ENCODE measurements around the gene ITGBL1. TPM values are rescaled to one million over a fixed set of nuclear protein-coding genes. Genes with fewer than 3 reads are reported as not detected.

ITGBL1 gene
- total RNA-seq, 2 donors from 2014 or later = not detected

GRCh38 chr13:101645871-101646270 lies 193.4 kb downstream of the ITGBL1 start:
- Mint-ChIP-seq H3K4me3 (no peak overlapping the region), H3K4me1 (no peaks in the 10 kb centered on the region), H3K27me3 (ENCODE audit: insufficient read depth) (no peaks in the 10 kb centered on the region), H3K9me3 (peaks cover 2% of the 10 kb centered on the region), H3K36me3 (ENCODE audit: low read depth) (no peaks in the 10 kb centered on the region), H3K27ac (no peak overlapping the region)
- no peaks in the 10 kb centered on the region for H3K36me3 ChIP-seq (ENCODE audit: control insufficient read depth, insufficient read depth, low read length)
- H3K9me3 ChIP-seq (ENCODE audit: control insufficient read depth, low read length) = no peaks in the 10 kb centered on the region
- no peak overlapping the region for H3K4me3 ChIP-seq (ENCODE audit: low read length)
- H3K9ac ChIP-seq (ENCODE audit: extremely low read depth, low read length, poor library complexity, severe bottlenecking) = no peak overlapping the region
- no peak for TF ChIP-seq CTCF (conservative IDR thresholded peaks at IDR 0.05)
- WGBS, 2 experiments (ENCODE audit: insufficient coverage in 1 of 2, insufficient read length in 1 of 2) = 96 to 100% methylated on average over 1 of the region's 1 CpG
- H3K27me3 ChIP-seq (ENCODE audit: control insufficient read depth, insufficient read depth, low read length, poor library complexity, severe bottlenecking) = no peaks in the 10 kb centered on the region
- no peaks in the 10 kb centered on the region for H3K4me1 ChIP-seq (ENCODE audit: control insufficient read depth, insufficient read depth, low read length)
- no peak overlapping the region for H3K27ac ChIP-seq (ENCODE audit: low read depth, low read length)
- no peak for DNase-seq

- Mint-ChIP-seq H3K4me3 (no peak overlapping the region), H3K27ac (no peak overlapping the region), H3K4me1 (no peaks in the 10 kb centered on the region), H3K9me3 (peaks cover 12% of the 10 kb centered on the region), H3K27me3 (ENCODE audit: insufficient read depth) (no peaks in the 10 kb centered on the region), H3K36me3 (ENCODE audit: low read depth) (no peaks in the 10 kb centered on the region)
- Histone ChIP-seq H3K4me3 (ENCODE audit: low read length) (no peak overlapping the region), H3K27me3 (ENCODE audit: control insufficient read depth, insufficient read depth, low read length, poor library complexity, severe bottlenecking) (no peaks in the 10 kb centered on the region), H3K36me3 (ENCODE audit: control insufficient read depth, insufficient read depth, low read length) (no peaks in the 10 kb centered on the region), H3K4me1 (ENCODE audit: control insufficient read depth, insufficient read depth, low read length) (no peaks in the 10 kb centered on the region), H3K27ac (ENCODE audit: low read depth, low read length) (no peak overlapping the region), H3K9ac (ENCODE audit: extremely low read depth, low read length, poor library complexity, severe bottlenecking) (no peak overlapping the region), H3K9me3 (ENCODE audit: control insufficient read depth, low read length) (peaks cover 7% of the 10 kb centered on the region)
- no peak for DNase-seq
- no peak for TF ChIP-seq CTCF (conservative IDR thresholded peaks at IDR 0.05)
- WGBS, 2 experiments (ENCODE audit: insufficient coverage in 1 of 2, insufficient read length in 1 of 2) = 91 to 100% methylated on average over 2 to 4 of the region's 5 CpGs
These were observed 195.3 kb downstream of the ITGBL1 start for GRCh38 chr13:101647760-101648159.

- peaks cover 2% of the 10 kb centered on the region for H3K36me3 Mint-ChIP-seq (ENCODE audit: low read depth)
- H3K27me3 ChIP-seq (ENCODE audit: control insufficient read depth, insufficient read depth, low read length, poor library complexity, severe bottlenecking) = no peaks in the 10 kb centered on the region
- TF ChIP-seq CTCF (conservative IDR thresholded peaks at IDR 0.05) = no peak
- H3K4me1 ChIP-seq (ENCODE audit: control insufficient read depth, insufficient read depth, low read length) = no peaks in the 10 kb centered on the region
- H3K4me3 ChIP-seq (ENCODE audit: low read length) = no peak overlapping the region
- no peak for DNase-seq
- peaks cover 11% of the 10 kb centered on the region for H3K9me3 ChIP-seq (ENCODE audit: control insufficient read depth, low read length)
- no peaks in the 10 kb centered on the region for H3K27me3 Mint-ChIP-seq (ENCODE audit: insufficient read depth)
- H3K4me3 Mint-ChIP-seq = no peak overlapping the region
- no peaks in the 10 kb centered on the region for H3K36me3 ChIP-seq (ENCODE audit: control insufficient read depth, insufficient read depth, low read length)
- no peaks in the 10 kb centered on the region for H3K4me1 Mint-ChIP-seq
- no peak overlapping the region for H3K27ac ChIP-seq (ENCODE audit: low read depth, low read length)
- H3K27ac Mint-ChIP-seq = no peak overlapping the region
- H3K9me3 Mint-ChIP-seq = peaks cover 20% of the 10 kb centered on the region
- H3K9ac ChIP-seq (ENCODE audit: extremely low read depth, low read length, poor library complexity, severe bottlenecking) = no peak overlapping the region
These were observed 196.5 kb downstream of the ITGBL1 start for GRCh38 chr13:101648766-101649487.

Measured in endodermal cell (in vitro differentiated cells).